ENCODE results near the gene NR1H4.
"Not testable (repeated sequence)": the region's sequence is repeated elsewhere in the genome, so short reads cannot be mapped to it uniquely, and the experiment has no call there.

NR1H4 gene

DNA sequence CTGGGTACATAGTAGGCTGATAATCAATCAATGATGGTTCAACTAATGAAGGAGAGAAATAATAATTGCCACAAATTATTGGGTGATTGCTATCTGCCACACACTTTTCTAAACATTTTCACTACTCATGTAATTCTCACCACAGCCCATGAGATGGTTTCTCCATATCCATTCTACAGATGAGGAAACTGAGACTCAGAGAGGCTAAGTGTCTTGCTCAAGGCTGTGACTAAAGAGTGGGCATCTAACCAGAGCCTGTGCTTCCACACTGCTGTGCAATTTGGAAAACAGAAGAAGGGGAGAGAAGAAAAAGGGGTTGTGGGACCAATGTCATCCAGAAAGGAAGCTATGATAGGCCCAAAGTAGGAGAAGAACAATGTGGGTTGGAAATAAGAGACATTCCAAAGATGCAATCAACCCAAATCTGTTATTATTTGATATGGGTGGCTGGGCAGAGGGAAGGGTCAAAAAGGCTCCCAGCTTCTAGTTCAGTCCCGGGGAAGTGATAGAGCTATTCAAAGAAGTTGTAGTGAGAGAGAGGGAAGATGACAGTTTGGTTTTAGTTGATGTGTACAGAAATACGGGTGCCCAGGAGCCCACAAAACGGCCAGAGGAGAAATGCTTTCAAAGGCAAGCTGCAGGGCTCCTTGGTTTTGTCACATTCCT is 483 bp upstream of the NR1H4 start:
- DNase-seq (ENCODE audit: low read depth in 3 of 3) = no peak

DNA sequence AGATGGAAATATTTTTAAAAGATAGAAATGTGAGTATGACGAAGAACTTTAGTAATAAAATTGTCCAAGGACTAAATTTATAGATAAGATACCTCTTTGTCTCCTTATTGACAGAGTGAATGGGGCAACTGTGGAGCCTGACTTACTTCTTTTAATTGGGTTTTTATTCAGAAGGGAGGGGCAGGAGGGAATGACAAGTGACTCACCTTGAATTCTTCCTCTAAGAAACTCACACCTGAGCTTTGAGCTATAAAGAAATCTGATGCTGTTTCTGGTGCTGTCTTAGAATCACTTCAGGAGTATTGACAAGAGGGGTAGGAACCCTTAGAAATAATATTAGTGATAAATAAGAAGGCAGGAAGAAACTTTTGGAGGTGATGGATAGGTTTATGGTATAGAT is 951 bp downstream of the NR1H4 start:
- DNase-seq (ENCODE audit: low read depth in 3 of 3) = no peak

DNA sequence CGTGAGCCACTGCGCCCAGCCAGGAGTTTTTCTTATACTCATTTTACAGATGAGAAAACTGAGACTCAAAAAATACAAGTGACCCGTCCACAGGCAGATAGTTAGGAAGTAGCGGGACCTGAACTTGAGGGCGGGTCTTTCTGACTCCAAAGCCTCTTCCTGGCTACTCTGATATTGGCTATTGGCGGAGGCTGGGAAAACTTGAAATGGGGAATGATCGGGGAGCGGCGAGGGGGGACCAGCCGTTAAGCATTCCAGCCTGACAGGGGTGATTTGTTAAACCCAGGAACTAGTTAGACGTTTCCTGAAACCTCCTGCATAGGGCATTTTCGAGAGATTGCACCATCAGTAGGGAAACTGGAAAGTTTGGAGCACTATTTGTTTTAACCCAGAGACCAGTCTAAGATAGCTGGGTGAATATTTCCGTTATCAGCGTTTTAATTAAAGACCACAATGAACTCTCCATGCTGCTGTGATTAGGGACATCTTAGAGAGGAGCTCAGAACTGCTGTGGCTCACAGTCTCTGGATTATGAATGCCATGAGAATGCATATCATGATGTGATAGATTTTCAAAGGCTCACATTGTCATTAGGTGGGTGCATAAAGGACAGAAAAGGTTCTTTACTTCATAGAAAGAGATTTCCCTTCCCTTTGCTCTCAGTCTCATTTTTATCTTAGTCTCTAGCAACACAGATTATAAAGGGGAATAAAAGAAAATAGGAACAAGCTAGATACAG is 2.5 kb downstream of the NR1H4 start:
- no peak for DNase-seq (ENCODE audit: low read depth in 3 of 3)

DNA sequence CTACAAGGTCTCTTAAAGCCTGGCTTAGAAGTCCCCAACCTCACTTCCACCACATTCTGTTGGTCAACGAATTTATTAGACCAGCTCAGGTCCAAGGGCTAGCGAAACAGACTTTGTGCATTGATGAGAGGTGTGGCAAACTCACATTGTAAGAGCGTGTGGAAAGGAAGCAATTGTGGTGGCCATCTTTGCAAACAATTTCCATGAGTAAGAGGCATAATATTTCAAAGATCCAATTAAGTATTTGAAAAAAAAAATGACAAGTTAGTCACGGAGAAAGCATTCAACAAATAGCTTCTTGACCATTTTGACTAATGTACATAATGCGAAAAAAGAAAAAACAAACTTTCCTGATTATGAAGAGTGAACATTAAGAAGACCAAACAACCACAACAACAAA is 7.4 kb downstream of the NR1H4 start:
- no peak for DNase-seq (ENCODE audit: low read depth in 3 of 3)

DNA sequence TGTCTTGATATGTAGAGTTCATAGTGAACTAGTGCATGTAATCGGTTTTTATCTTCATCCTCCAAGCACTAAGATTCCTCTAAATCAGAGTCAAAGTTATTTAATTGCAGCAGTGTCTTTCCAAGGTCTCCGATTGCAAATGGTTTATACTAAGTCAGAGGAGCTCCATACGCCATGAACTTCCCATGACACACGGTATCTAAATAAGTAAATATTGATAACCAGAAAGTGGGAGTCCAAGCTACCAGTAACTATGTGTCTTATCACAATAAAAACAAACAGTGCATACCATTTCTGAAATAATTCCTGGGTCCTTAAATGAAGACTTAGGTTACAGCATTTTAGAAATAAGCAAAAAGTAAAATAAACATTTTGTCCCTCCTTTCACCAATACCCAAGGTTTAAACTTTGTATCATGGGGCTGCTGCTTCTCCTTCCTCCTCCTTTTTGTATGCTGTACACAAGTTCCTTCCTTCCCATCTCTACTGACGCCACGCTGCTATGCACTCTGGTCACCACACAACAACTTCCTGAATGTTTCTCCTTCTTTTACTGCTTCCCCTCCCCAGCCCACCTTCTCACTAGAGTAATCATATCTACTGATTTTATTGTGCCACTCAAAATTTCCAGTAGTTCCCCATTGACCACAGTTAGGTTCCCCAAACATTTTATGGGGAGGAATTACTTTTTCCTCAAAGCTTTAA is 10.7 kb downstream of the NR1H4 start:
- DNase-seq (ENCODE audit: low read depth in 3 of 3) = no peak

- no peak for DNase-seq (ENCODE audit: low read depth in 3 of 3)
These were observed 11.3 kb downstream of the NR1H4 start for GRCh38 chr12:100484891-100485471.

GRCh38 chr12:100485983-100486382 is 12.3 kb downstream of the NR1H4 start:
- no peak for DNase-seq (ENCODE audit: low read depth in 3 of 3)

DNA sequence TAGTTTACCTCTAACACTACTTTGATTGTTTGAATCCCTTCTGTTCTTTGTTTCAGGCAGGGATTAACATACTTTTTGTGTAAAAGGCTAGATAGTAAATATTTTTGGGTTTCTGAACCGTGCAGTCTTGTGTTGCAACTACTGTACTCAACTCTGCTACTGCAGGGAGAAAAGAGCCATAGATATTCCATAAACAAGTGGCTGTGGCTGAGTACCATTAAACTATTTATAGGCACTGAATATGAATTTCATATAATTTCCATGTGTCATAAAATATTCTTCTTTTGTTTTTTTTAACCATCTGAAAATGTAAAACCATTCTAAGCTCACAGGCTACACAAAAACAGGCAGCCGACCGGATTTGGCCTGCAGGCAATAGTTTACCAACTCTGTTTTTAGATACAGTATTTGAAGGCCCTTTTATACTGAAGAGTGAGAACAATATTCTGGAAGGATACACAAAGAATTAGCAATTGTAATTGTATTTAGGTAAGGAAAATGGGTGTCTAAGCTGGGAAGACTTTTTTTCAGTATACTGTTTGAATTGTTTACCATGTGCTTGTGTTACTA is 15.7 kb downstream of the NR1H4 start:
- no peak for DNase-seq (ENCODE audit: low read depth in 3 of 3)

DNA sequence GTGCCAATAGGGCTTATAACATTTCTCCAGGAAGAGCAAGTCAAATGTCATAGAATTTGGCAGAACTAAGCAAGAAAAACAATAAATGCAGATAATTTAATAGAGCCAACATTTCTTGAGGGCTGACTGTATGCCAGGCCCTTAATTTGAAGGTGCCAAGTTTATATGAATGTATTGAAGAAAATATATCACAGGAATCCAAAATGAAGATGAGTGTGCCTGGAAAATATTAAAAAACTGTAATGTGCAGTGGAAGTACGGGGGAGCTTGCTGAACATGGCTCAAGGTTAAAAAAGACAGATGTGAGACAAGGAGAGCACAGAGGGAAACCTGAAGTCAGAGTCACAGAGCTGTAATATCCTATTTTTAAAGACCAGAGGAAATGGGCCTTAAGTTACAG is 16.4 kb downstream of the NR1H4 start:
- no peak for DNase-seq (ENCODE audit: low read depth in 3 of 3)

- no peak for DNase-seq (ENCODE audit: low read depth in 3 of 3)
These were observed 17.4 kb downstream of the NR1H4 start for GRCh38 chr12:100491104-100491503.

GRCh38 chr12:100493396-100494012 is 19.8 kb downstream of the NR1H4 start:
- no peak for DNase-seq (ENCODE audit: low read depth in 3 of 3)

DNA sequence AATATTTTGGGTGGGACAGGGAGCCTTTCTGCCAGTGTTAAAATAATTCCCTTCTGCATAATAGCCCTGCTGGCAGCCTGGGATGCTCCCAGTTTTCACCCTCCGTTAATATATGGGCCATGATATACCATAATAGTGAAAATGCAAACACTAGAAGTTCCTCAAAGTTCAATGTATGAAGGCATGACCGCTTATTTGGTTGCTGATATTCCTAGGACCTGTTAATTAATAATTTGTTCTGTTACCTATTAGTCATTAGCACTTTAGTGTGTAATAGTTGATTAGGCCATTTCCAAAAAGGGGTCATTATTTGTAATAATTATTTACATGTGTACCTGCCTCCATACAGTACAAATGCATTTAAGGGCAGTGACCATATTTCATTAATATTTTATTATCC is 20.4 kb downstream of the NR1H4 start:
- DNase-seq (ENCODE audit: low read depth in 3 of 3) = no peak

- no peak for DNase-seq (ENCODE audit: low read depth in 3 of 3)
These were observed 20.9 kb downstream of the NR1H4 start for GRCh38 chr12:100494538-100494937.

- no peak for DNase-seq (ENCODE audit: low read depth in 3 of 3)
These were observed 23.6 kb downstream of the NR1H4 start for GRCh38 chr12:100497105-100497795.

- no peak for DNase-seq (ENCODE audit: low read depth in 3 of 3)
These were observed 24.5 kb downstream of the NR1H4 start for GRCh38 chr12:100498141-100498540.

- DNase-seq (ENCODE audit: low read depth in 3 of 3) = no peak
These were observed 25.8 kb downstream of the NR1H4 start for GRCh38 chr12:100499416-100499815.

- DNase-seq (ENCODE audit: low read depth in 3 of 3) = not testable (repeated sequence)
These were observed 29.1 kb downstream of the NR1H4 start for GRCh38 chr12:100502718-100503117.

DNA sequence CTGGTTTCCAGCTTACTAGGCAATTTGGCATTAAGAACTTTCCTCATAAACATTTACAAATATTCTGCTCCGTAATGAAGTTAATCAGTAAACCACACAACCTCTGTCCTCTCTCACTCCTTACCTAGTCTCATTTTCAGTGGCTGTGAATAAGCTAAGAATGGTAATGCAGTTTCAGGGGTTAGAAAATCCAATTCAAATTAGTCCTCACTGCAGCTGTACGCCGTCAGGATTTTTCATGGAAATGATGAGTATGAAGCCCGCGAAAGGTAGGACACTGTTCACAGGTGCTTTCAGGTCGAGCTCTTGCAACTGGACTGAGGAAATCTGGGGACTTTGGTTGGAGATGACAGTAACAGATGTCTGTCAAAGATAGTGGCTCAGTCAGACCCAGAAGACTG is 29.6 kb downstream of the NR1H4 start:
- DNase-seq (ENCODE audit: low read depth in 3 of 3) = no peak

- DNase-seq (ENCODE audit: low read depth in 3 of 3) = no peak
These were observed 31.1 kb downstream of the NR1H4 start for GRCh38 chr12:100504804-100505203.

- DNase-seq (ENCODE audit: low read depth in 3 of 3) = no peak
These were observed 35.1 kb downstream of the NR1H4 start for GRCh38 chr12:100508751-100509150.

DNA sequence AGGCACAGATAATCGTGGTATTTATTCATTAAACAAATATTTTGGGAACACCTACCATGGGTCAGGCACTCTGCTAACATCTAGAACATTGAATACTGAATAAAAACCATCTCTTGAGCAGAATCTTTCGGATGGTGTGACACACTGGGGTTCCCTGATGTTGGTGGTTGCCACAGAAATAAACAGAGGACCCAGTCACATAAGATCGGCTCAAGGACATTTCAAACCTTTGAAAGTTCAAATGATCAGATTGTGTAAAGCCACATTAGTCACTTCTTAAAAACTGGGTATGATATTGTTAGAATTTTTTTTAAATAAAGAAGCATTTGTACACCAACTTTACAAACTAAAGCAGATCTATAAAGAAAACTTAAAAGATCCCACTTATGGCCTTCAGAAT is 39.0 kb downstream of the NR1H4 start:
- DNase-seq (ENCODE audit: low read depth in 3 of 3) = no peak

Data from stimulated activated CD4-positive, alpha-beta T cell treated with anti-CD3 and anti-CD28 coated beads, TNF-alpha, amount 100 ng/mL, for 4 hours (primary cell).